CD4-positive, alpha-beta T cell (primary cell): ENCODE data around the gene P3H3. TPM values are rescaled to one million over a fixed set of nuclear protein-coding genes. Genes with fewer than 3 reads are reported as not detected.

Source experiments
- ATAC-seq: fragments of 200-7000 bp; cut with Tn5 transposase; one replicate; pipeline ENCODE4 v1.10.0; 2022; ENCODE audit warnings: mild to moderate bottlenecking; ENCODE audit not compliant: poor library complexity
- CTCF ChIA-PET: fragments of 350-600 bp; sonication (Branson Sonifier 250); formaldehyde crosslinking; loops from one replicate; lab custom pipeline; 2021; ENCODE audit warnings: antibody characterized with exemption, inconsistent platforms; lab: Charles Lee
- POLR2A ChIA-PET: fragments of 350-600 bp; sonication (Branson Sonifier 250); formaldehyde crosslinking; loops from one replicate; lab custom pipeline; 2021; ENCODE audit warnings: antibody characterized with exemption, inconsistent platforms; lab: Charles Lee
- DNase-seq, 14 experiments: peaks; one replicate each; pipeline ENCODE4 v3.0.0-alpha.2; 2013 to 2020; ENCODE audit warnings: mixed read lengths in 2 of 14
- H3K27ac ChIP-seq, 2 donors: one replicate each; pipeline versions ENCODE4 v1.5.1 to v1.7.0; 2013; ENCODE audit warnings: low read length in 2 of 2, low read depth in 1 of 2, mild to moderate bottlenecking in 1 of 2
- H3K27me3 ChIP-seq, 2 experiments: 1 replicate in 1 of 2; 2 replicates in 1 of 2; pipeline versions ENCODE4 v1.6.1 to v1.7.0; 2013; ENCODE audit warnings: low read length in 2 of 2, control low read depth in 1 of 2, mild to moderate bottlenecking in 1 of 2, moderate library complexity in 1 of 2; ENCODE audit not compliant: insufficient read depth in 2 of 2, control insufficient read depth in 1 of 2
- H3K36me3 ChIP-seq: one replicate; pipeline ENCODE4 v1.6.1; 2013; ENCODE audit warnings: low read length, control low read depth; ENCODE audit not compliant: insufficient read depth
- H3K4me1 ChIP-seq: one replicate; pipeline ENCODE4 v1.6.1; 2013; ENCODE audit warnings: low read length, control low read depth; ENCODE audit not compliant: insufficient read depth
- H3K4me3 ChIP-seq: one replicate; pipeline ENCODE4 v1.5.1; 2013; ENCODE audit warnings: mild to moderate bottlenecking, low read length, moderate library complexity
- H3K9me3 ChIP-seq, 2 experiments: 1 replicate in 1 of 2; 2 replicates in 1 of 2; pipeline versions ENCODE4 v1.6.1 to v1.7.0; 2013; ENCODE audit warnings: low read length in 2 of 2, mild to moderate bottlenecking in 2 of 2, control low read depth in 1 of 2, moderate library complexity in 1 of 2; ENCODE audit not compliant: control insufficient read depth in 1 of 2, insufficient read depth in 1 of 2
- H3K27ac Mint-ChIP-seq: one replicate; pipeline ENCODE4 v1.8.0; 2020; ENCODE audit warnings: mixed read lengths
- H3K27me3 Mint-ChIP-seq: one replicate; pipeline ENCODE4 v1.8.0; 2021; ENCODE audit warnings: mixed read lengths
- H3K36me3 Mint-ChIP-seq: one replicate; pipeline ENCODE4 v1.8.0; 2021; ENCODE audit warnings: low read depth, mixed read lengths
- H3K4me1 Mint-ChIP-seq: one replicate; pipeline ENCODE4 v1.8.0; 2021; ENCODE audit warnings: low read depth, mixed read lengths
- H3K4me3 Mint-ChIP-seq: one replicate; pipeline ENCODE4 v1.8.0; 2020; ENCODE audit warnings: mild to moderate bottlenecking, mixed read lengths
- H3K9me3 Mint-ChIP-seq: one replicate; pipeline ENCODE4 v1.8.0; 2020; ENCODE audit warnings: mixed read lengths
- CTCF ChIP-seq: fragments of 200-600 bp; IDR thresholded peaks from one replicate; pipeline ENCODE4 v1.8.0; 2022; ENCODE audit warnings: antibody characterized with exemption, mild to moderate bottlenecking
- intact Hi-C, 2 experiments: fragments of 100-400 bp; cut with DNase I in 1 of 2; cut with micrococcal nuclease in 1 of 2; formaldehyde crosslinking; loops; one replicate each; pipeline versions ENCODE4 v1.15.1 to v1.9.0; 2023 to 2025; cut with DNase I, micrococcal nuclease
- total RNA-seq, 174 experiments: library from RNA in 2 of 174; stranded (reverse) in 2 of 174; gene quantifications; one replicate each; pipeline ENCODE4 v1.2.3 and lab custom pipeline; 2021 to 2026

Gene P3H3
- total RNA-seq, 2 experiments from 2014 or later = 2.5 to 4.1 TPM

GRCh38 chr12:6791931-6792520, 36.2 kb upstream of the P3H3 start:
- peak overlapping the region; percentile 66 for H3K4me3 ChIP-seq
- peak overlapping the region; percentile 72 to 81 for H3K27ac ChIP-seq
- TF ChIP-seq CTCF = no peak
- intact Hi-C loops = loop anchor here (2.0 to 5.0 kb wide), 2 partner anchors 17 to 185 kb away; partner anchors contain the start of gene CHD4 (in 1 of the 2)
- H3K36me3 ChIP-seq = peaks cover 37% of the 10 kb centered on the region
- ATAC-seq (no peak), DNase-seq (peak in 3 of 14 experiments; percentile 39 to 49 (median 46))
- peaks cover 84% of the 10 kb centered on the region for H3K4me1 ChIP-seq
- H3K9me3 ChIP-seq = no peaks in the 10 kb centered on the region
- Mint-ChIP-seq H3K27ac (peak overlapping the region; percentile 93), H3K36me3 (peaks cover 69% of the 10 kb centered on the region), H3K4me1 (peaks cover 78% of the 10 kb centered on the region), H3K9me3 (no peaks in the 10 kb centered on the region), H3K4me3 (peak overlapping the region; percentile 96), H3K27me3 (no peaks in the 10 kb centered on the region)
- ChIA-PET POLR2A (interaction anchor here (1.3 to 3.5 kb wide), 12 partner anchors 10 to 258 kb away, joined by 3 to 18 read pairs (median 12); partner anchors contain the start of genes C12orf57, CDCA3, COPS7A and GAPDH), CTCF (interaction anchor here (0.8 to 3.9 kb wide), 5 partner anchors 25 to 99 kb away, joined by 3 to 21 read pairs (median 4); partner anchors contain the start of gene MLF2)
- no peaks in the 10 kb centered on the region for H3K27me3 ChIP-seq

GRCh38 chr12:6792522-6793201, 35.5 kb upstream of the P3H3 start:
- Histone ChIP-seq H3K36me3 (peaks cover 42% of the 10 kb centered on the region), H3K27ac (peak overlapping the region; percentile 72 to 81), H3K4me3 (peak overlapping the region; percentile 66), H3K4me1 (peaks cover 79% of the 10 kb centered on the region), H3K9me3 (no peaks in the 10 kb centered on the region), H3K27me3 (no peaks in the 10 kb centered on the region)
- ChIA-PET CTCF (interaction anchor here (0.8 to 3.9 kb wide), 4 partner anchors 33 to 98 kb away, joined by 3 to 21 read pairs (median 4); partner anchors contain the start of gene MLF2), POLR2A (interaction anchor here (0.6 to 3.5 kb wide), 14 partner anchors 9 to 258 kb away, joined by 3 to 18 read pairs (median 9); partner anchors contain the start of genes C12orf57, CDCA3, COPS7A and GAPDH)
- ATAC-seq (peak; percentile 69), DNase-seq (peak in 12 of 14 experiments; percentile 41 to 75 (median 58))
- TF ChIP-seq CTCF = no peak
- Mint-ChIP-seq H3K27me3 (no peaks in the 10 kb centered on the region), H3K9me3 (no peaks in the 10 kb centered on the region), H3K4me1 (peaks cover 80% of the 10 kb centered on the region), H3K36me3 (peaks cover 76% of the 10 kb centered on the region), H3K27ac (peak overlapping the region; percentile 93), H3K4me3 (peak overlapping the region; percentile 96)
- intact Hi-C loops = loop anchor here (2.0 to 5.0 kb wide), 2 partner anchors 16 to 185 kb away; partner anchors contain the start of gene CHD4 (in 1 of the 2)

- POLR2A ChIA-PET = interaction anchor here (0.7 kb wide), 1 partner anchor 115 kb away, joined by 3 read pairs; no protein-coding TSS in a partner anchor
- Mint-ChIP-seq H3K27ac (peak overlapping the region; percentile 75), H3K27me3 (no peaks in the 10 kb centered on the region), H3K4me1 (peaks cover 78% of the 10 kb centered on the region), H3K4me3 (peak overlapping the region; percentile 65), H3K36me3 (peaks cover 91% of the 10 kb centered on the region), H3K9me3 (no peaks in the 10 kb centered on the region)
- CTCF ChIA-PET = no interaction called here
- H3K4me1 ChIP-seq = peaks cover 74% of the 10 kb centered on the region
- no peak for TF ChIP-seq CTCF
- no peaks in the 10 kb centered on the region for H3K27me3 ChIP-seq
- ATAC-seq (no peak), DNase-seq (no peak)
- H3K27ac ChIP-seq = no peak overlapping the region
- no peaks in the 10 kb centered on the region for H3K9me3 ChIP-seq
- intact Hi-C loops = no loop called here
- peaks cover 61% of the 10 kb centered on the region for H3K36me3 ChIP-seq
- H3K4me3 ChIP-seq = no peak overlapping the region
Measured at GRCh38 chr12:6795088-6795487, 33.1 kb upstream of the P3H3 start.
